ENCODE data around the gene UNK.
A peak's percentile ranks its signal among the peaks of the same experiment; 100 is the strongest.

The UNK gene

DNA sequence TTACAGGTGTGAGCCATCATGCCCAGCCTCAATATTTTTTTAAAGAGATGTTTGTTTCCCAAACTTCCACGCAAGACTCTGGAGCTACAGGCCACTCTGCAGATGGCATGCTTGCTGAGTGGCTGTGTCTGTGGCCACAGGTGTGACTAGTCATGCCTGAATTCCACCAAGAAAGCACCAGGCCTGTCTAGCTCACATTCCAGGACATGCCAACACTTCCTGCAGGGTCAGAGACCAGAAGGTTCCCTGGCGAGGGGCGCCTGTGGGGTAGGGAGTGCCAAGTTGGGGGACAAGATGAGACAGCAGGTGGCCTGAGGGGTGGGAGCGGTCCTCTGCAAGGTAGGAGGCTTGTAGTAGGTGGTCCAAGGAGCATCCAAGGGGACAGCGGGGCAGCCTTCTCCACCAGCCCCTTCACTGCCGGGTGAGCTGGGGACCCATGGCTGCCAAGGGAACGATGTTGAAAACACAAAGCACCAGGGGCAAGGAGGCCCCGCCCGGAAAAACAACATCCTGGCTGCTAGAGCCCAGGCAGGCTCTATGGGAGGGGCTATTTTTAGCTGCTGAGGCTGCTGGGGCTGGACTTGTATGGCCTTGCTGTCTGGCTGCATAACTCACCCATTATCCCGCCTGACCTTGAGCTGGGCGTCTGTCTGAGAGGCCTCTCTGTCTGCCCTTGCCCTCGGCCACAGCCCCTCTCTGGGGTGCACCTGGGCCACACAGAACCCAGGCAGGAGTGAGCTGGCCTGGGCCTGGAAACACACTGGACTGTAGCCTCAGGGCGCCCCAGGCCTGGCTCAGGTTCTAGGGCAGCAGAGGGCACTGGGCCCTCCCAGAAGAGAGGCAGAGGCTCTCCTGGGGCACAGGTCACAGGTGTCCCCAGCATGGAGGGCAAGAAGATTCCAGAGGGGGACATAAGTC is 88.1 kb downstream of the UNK start:
- peaks cover 4 to 12% of the 10 kb centered on the region in 2 donors for H3K36me3 ChIP-seq (ENCODE audit: control insufficient read depth in 2 of 2, insufficient read depth in 2 of 2, low read length in 2 of 2)
- H3K4me3 ChIP-seq (ENCODE audit: low read length in 2 of 2): peak overlapping the region; percentile 49 to 55
- H3K4me1 ChIP-seq (ENCODE audit: control insufficient read depth, insufficient read depth, low read length): peaks cover 70% of the 10 kb centered on the region

DNA sequence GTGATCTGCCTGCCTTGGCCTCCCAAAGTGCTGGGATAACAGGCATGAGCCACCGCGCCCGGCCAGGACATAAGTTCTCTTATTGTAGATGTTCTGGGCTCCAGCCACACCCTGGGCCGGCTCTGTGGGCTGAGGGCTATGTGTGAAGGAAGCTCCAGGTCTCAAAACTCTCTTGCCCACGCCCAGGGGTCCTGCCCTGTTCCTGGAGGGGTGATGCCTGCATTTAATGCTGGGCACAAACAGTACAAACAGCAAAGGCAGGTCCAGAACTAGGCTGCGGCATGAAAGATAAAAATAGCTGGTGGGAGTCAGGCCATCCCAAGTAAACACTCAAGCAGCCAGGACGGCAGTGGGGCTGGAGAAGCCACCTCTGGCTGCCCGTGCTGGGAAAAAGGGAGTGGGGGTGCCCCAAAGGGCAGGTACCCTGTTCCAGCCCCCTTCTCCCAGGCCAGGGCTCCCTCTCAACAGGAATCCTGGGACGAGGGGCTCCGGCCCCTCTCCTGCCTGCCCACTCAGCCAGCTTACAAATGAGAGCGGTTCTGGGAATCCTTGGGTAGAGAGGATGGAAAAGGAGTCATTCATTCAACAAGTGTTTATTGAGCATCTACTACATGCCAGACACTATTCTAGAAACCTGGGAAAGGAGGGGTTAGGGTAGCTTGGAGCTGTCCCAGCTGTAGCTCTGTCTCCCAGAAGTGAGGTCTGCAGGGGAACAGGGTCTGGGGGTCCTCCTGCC is 89.1 kb downstream of the UNK start:
- Histone ChIP-seq H3K9ac (ENCODE audit: low read length in 2 of 2) (peak overlapping the region in 1 of 2 donors; percentile 64), H3K4me3 (ENCODE audit: low read length in 2 of 2) (peak overlapping the region in 1 of 2 donors; percentile 52), H3K4me1 (ENCODE audit: control insufficient read depth, insufficient read depth, low read length) (peaks cover 74% of the 10 kb centered on the region), H3K27ac (ENCODE audit: low read length) (peak overlapping the region; percentile 93), H3K27me3 (ENCODE audit: control insufficient read depth in 1 of 2, insufficient read depth in 2 of 2, low read length in 2 of 2) (no peaks in the 10 kb centered on the region), H3K9me3 (ENCODE audit: control insufficient read depth in 2 of 2, low read length in 2 of 2) (no peaks in the 10 kb centered on the region), H3K36me3 (ENCODE audit: control insufficient read depth in 2 of 2, insufficient read depth in 2 of 2, low read length in 2 of 2) (peaks cover 4 to 12% of the 10 kb centered on the region in 2 donors)

More for the DNA sequence above, 88.1 kb downstream of the UNK start:
- Histone ChIP-seq H3K27me3 (ENCODE audit: control insufficient read depth in 1 of 2, insufficient read depth in 2 of 2, low read length in 2 of 2) (no peaks in the 10 kb centered on the region), H3K27ac (ENCODE audit: low read length) (peak overlapping the region; percentile 93), H3K9me3 (ENCODE audit: control insufficient read depth in 2 of 2, low read length in 2 of 2) (no peaks in the 10 kb centered on the region), H3K9ac (ENCODE audit: low read length in 2 of 2) (peak overlapping the region; percentile 51 to 64)

DNA sequence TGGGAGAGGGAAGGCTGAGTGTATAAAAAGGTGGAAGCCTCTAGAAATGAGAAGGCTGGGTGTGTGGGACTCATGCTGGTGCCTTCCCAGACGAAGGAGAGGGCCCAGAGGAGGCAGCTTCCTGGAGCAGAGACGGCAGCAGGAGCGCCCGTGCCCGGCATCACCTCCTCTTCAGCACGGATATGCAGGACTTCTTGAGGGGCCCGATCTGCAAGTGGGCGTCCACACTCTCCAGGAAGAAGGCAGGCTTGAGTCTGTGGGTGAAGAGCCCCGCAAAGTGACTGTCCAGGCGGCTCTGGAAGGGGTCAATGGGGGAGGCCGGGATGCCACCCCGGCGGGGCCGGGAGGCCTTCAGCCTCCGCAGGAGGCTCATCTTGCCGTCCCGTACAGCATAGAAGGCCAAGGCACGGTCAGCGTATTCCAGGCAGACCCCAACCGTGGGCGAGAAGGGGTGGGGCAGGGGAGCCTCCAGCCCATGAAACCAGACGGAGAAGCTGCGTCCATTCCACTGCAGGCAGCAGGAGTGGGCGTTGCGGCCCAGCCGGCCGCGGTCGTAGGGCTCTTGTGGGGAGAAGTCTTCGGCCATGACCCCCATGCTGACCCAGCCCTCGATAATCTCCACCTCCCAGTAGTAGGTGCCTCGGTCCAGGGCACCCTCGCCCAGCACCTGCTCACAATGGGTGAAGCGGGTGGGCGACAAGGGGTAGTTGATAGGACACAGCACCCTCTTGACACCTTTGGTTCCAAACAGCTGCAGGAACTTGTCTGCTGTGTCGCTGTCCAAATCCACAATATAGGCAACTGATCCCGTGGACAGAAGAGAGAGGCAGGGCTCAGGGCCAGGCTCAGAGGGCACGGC is 89.9 kb downstream of the UNK start:
- Histone ChIP-seq H3K9me3 (ENCODE audit: control insufficient read depth in 2 of 2, low read length in 2 of 2) (no peaks in the 10 kb centered on the region), H3K9ac (ENCODE audit: low read length in 2 of 2) (peak overlapping the region in 1 of 2 donors; percentile 26), H3K27ac (ENCODE audit: low read length) (peak overlapping the region; percentile 93), H3K27me3 (ENCODE audit: control insufficient read depth in 1 of 2, insufficient read depth in 2 of 2, low read length in 2 of 2) (no peaks in the 10 kb centered on the region), H3K36me3 (ENCODE audit: control insufficient read depth in 2 of 2, insufficient read depth in 2 of 2, low read length in 2 of 2) (peaks cover 4 to 12% of the 10 kb centered on the region in 2 donors), H3K4me1 (ENCODE audit: control insufficient read depth, insufficient read depth, low read length) (peaks cover 67% of the 10 kb centered on the region), H3K4me3 (ENCODE audit: low read length in 2 of 2) (peak overlapping the region in 1 of 2 donors; percentile 22)

All from stomach smooth muscle (tissue), 2 donors.